ENCODE measurements around the gene POLR2B. TPM values are rescaled to one million over a fixed set of nuclear protein-coding genes. Genes with fewer than 3 reads are reported as not detected.

POLR2B gene
- total RNA-seq (2022; extraction: Qiagen RNA extraction; ENCODE audit: low read depth), result 55.7 to 80.6 TPM (median 65.9 TPM) in 5 replicates

DNA sequence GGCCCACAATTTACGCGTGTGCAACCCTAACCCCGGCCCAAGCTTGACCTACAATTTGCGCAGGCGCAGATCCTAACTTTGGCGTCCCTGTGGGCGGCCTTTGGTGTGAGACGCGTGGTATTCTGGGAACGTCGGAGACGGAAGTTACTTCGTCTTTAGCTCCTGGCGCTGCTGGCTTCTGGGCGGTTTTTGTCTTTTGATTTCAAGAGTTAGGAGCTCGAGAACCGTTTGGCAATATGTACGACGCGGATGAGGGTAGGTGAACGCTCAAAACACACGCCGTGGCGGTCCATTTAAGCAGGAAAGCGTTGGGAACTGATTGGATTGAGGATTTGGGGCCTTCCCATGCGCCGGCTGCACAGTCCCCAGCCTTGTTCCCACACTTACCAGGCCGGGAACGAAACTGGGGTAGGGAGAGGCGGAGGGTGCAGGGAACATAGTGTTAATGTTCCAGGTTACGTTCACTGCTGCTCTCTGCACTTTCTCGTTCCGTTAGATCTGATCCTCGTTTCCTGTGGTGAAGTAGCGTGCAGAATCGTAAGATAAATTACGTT is at the start of gene POLR2B:
TSS of gene POLR2B (plus strand) at position 147 of the 554 bp plus-strand sequence. CDS start at position 237, 90 bp downstream.

DNA sequence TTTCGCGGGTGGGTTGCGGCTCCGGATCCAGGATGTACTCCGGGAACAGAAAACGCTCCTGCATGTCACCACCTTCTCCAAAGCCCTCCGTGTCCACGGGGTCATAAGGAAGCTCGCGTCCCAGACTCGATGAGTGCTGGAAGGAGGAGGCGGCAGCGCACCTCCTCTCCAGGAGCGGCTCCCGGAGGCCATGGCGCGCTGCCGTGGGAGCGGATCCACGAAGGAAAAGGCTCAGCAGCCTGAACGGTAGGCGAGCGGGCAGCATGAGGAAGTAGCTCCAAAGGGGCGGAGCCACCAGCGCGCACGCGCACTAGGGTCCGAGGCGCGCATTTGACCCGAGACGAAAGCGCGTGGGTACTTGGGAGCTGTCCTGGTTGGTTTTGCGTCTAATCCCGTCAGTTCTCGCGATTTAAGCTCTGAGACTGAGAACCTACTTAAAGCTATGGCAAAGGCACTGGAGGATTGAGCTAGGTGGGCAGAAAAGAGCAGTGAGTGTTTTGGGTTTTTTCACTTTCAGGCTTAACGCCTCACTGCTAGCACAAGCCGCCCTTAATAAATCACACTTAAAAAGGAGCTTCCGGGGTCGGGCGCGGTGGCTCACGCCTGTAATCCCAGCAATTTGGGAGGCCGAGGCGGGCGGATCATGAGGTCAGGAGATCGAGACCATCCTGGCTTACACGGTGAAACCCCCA is 1.2 kb upstream of the POLR2B start, which contains the start of gene NOA1:
TSS of gene NOA1 (minus strand) at position 286 of the 692 bp plus-strand sequence. CDS start at position 265, 21 bp downstream.

Other genes starting within 250 kb of the POLR2B start
- not detected in 5 replicates for gene SPINK2, start 157.2 kb upstream of the POLR2B start, total RNA-seq (2022; extraction: Qiagen RNA extraction; ENCODE audit: low read depth)
- gene REST, start 71.0 kb upstream of the POLR2B start, total RNA-seq (2022; extraction: Qiagen RNA extraction; ENCODE audit: low read depth), result 5.3 to 8.9 TPM (median 8.3 TPM) in 5 replicates
- gene NOA1, start 1.3 kb upstream of the POLR2B start, total RNA-seq (2022; extraction: Qiagen RNA extraction; ENCODE audit: low read depth), result 15.0 to 17.6 TPM (median 16.6 TPM) in 5 replicates
- 183 to 331 TPM (median 258 TPM) in 5 replicates for gene IGFBP7, start 131.5 kb downstream of the POLR2B start, total RNA-seq (2022; extraction: Qiagen RNA extraction; ENCODE audit: low read depth)